ENCODE data around the gene UGT2B15. TPM values are rescaled to one million over a fixed set of nuclear protein-coding genes. Genes with fewer than 3 reads are reported as not detected.
"Not testable (repeated sequence)": the region's sequence is repeated elsewhere in the genome, so short reads cannot be mapped to it uniquely, and the experiment has no call there.

Gene UGT2B15
- total RNA-seq, 2 experiments from 2014 or later: not detected

GRCh38 chr4:68657022-68657594, 13.3 kb downstream of the UGT2B15 start:
- CTCF ChIA-PET, POLR2A ChIA-PET: not testable (repeated sequence)

GRCh38 chr4:68656445-68656973, 13.9 kb downstream of the UGT2B15 start:
- CTCF ChIA-PET, POLR2A ChIA-PET: not testable (repeated sequence)

- POLR2A ChIA-PET: no interaction called here
- CTCF ChIA-PET: no interaction called here
Measured at GRCh38 chr4:68655764-68656444, 14.5 kb downstream of the UGT2B15 start.

- ChIA-PET CTCF (no interaction called here), POLR2A (no interaction called here)
Measured at GRCh38 chr4:68654946-68655721, 15.3 kb downstream of the UGT2B15 start.

GRCh38 chr4:68651932-68652331, 18.5 kb downstream of the UGT2B15 start:
- CTCF ChIA-PET: no interaction called here
- POLR2A ChIA-PET: no interaction called here

- ChIA-PET POLR2A (no interaction called here), CTCF (no interaction called here)
Measured at GRCh38 chr4:68630371-68630770, 40.1 kb downstream of the UGT2B15 start.

- POLR2A ChIA-PET, CTCF ChIA-PET: not testable (repeated sequence)
Measured at GRCh38 chr4:68622731-68623130, 47.7 kb downstream of the UGT2B15 start.

GRCh38 chr4:68617003-68617698, 53.3 kb downstream of the UGT2B15 start:
- CTCF ChIA-PET: no interaction called here
- POLR2A ChIA-PET: no interaction called here

GRCh38 chr4:68615699-68616422, 54.6 kb downstream of the UGT2B15 start:
- CTCF ChIA-PET: no interaction called here
- POLR2A ChIA-PET: no interaction called here

- ChIA-PET POLR2A (no interaction called here), CTCF (no interaction called here)
Measured at GRCh38 chr4:68613752-68614151, 56.7 kb downstream of the UGT2B15 start.

- ChIA-PET CTCF (interaction anchor here (0.7 kb wide), 1 partner anchor 10 kb away, joined by 6 read pairs; no protein-coding TSS in a partner anchor), POLR2A (no interaction called here)
Measured at GRCh38 chr4:68606240-68606639, 64.2 kb downstream of the UGT2B15 start.

GRCh38 chr4:68599150-68599549, 71.3 kb downstream of the UGT2B15 start:
- CTCF ChIA-PET: no interaction called here

GRCh38 chr4:68597482-68597881, 73.0 kb downstream of the UGT2B15 start:
- POLR2A ChIA-PET: no interaction called here
- CTCF ChIA-PET: no interaction called here

More at GRCh38 chr4:68599150-68599549, 71.3 kb downstream of the UGT2B15 start:
- POLR2A ChIA-PET: no interaction called here

Other genes with a start within 250 kb of the UGT2B15 start
- under 1 TPM; 0.15 TPM for gene TMPRSS11E, start 223.2 kb downstream of the UGT2B15 start, total RNA-seq
- gene UGT2B17, start 94.3 kb downstream of the UGT2B15 start, total RNA-seq: not detected
- not detected for gene UGT2B10, start 145.3 kb upstream of the UGT2B15 start, total RNA-seq